Loucy (cell line): Measurements from ENCODE around the gene NPC1L1.

Source experiments
- H2AFZ ChIP-seq: fragments of 200-600 bp; sonication (generic); 2 replicates; pipeline ENCODE4 v1.6.0; 2016; ENCODE audit warnings: antibody characterized with exemption, mild to moderate bottlenecking, low read length, moderate library complexity
- H3F3A ChIP-seq: fragments of 200-600 bp; 2 replicates; pipeline ENCODE4 v1.6.0; 2016; ENCODE audit warnings: antibody characterized with exemption, low read depth, mild to moderate bottlenecking
- H3K27me3 ChIP-seq: fragments of 200-600 bp; sonication (generic); 2 replicates; pipeline ENCODE4 v1.6.1; 2014; ENCODE audit warnings: low read length, mild to moderate bottlenecking; ENCODE audit not compliant: insufficient read depth, poor library complexity, severe bottlenecking
- H3K36me3 ChIP-seq: fragments of 200-600 bp; sonication (generic); 2 replicates; pipeline ENCODE4 v1.6.1; 2016; ENCODE audit warnings: low read length; ENCODE audit not compliant: insufficient read depth
- H3K4me1 ChIP-seq: fragments of 200-600 bp; sonication (generic); 2 replicates; pipeline ENCODE4 v1.5.1; 2014; ENCODE audit warnings: low read length, mild to moderate bottlenecking; ENCODE audit not compliant: insufficient read depth, poor library complexity, severe bottlenecking
- H3K4me2 ChIP-seq: fragments of 200-600 bp; sonication (generic); 2 replicates; pipeline ENCODE4 v1.6.0; 2014; ENCODE audit warnings: antibody characterized with exemption, low read length, low read depth, mild to moderate bottlenecking; ENCODE audit not compliant: poor library complexity, severe bottlenecking
- H3K4me3 ChIP-seq: fragments of 200-600 bp; sonication (generic); 2 replicates; pipeline ENCODE4 v1.5.1; 2014; ENCODE audit warnings: low read length, mild to moderate bottlenecking, mixed read lengths; ENCODE audit not compliant: poor library complexity, severe bottlenecking
- H3K79me2 ChIP-seq: fragments of 200-600 bp; sonication (generic); 2 replicates; pipeline ENCODE4 v1.6.1; 2014; ENCODE audit warnings: low read length; ENCODE audit not compliant: insufficient read depth
- H3K9ac ChIP-seq: fragments of 200-600 bp; sonication (generic); 2 replicates; pipeline ENCODE4 v1.6.0; 2014; ENCODE audit warnings: mild to moderate bottlenecking, low read depth, low read length, moderate library complexity; ENCODE audit not compliant: poor library complexity, severe bottlenecking
- H3K9me2 ChIP-seq: fragments of 200-600 bp; sonication (generic); replicated peaks from 2 replicates; pipeline ENCODE4 v1.6.1; 2016; ENCODE audit warnings: low read depth, low read length, mixed read lengths
- H3K9me3 ChIP-seq: fragments of 200-600 bp; sonication (generic); 2 replicates; pipeline ENCODE4 v1.6.1; 2014; ENCODE audit warnings: mild to moderate bottlenecking, antibody characterized with exemption, low read length, low read depth; ENCODE audit not compliant: insufficient read depth
- H4K20me1 ChIP-seq: fragments of 200-600 bp; sonication (generic); 2 replicates; pipeline ENCODE4 v1.6.0; 2014; ENCODE audit warnings: antibody characterized with exemption, low read length, mild to moderate bottlenecking; ENCODE audit not compliant: insufficient read depth, poor library complexity, severe bottlenecking
- EZH2phosphoT487 ChIP-seq: fragments of 200-600 bp; IDR thresholded peaks from 2 replicates; pipeline ENCODE4 v1.6.1; 2018; ENCODE audit warnings: antibody characterized with exemption, mild to moderate bottlenecking, moderate library complexity, borderline replicate concordance
- TF ChIP-seq, protein P1 (sequence below): fragments of 200-600 bp; sonication (generic); conservative IDR thresholded peaks from 2 replicates; pipeline ENCODE4 v1.5.1; 2014; ENCODE audit warnings: mild to moderate bottlenecking, antibody characterized with exemption, low read length

Gene NPC1L1

DNA sequence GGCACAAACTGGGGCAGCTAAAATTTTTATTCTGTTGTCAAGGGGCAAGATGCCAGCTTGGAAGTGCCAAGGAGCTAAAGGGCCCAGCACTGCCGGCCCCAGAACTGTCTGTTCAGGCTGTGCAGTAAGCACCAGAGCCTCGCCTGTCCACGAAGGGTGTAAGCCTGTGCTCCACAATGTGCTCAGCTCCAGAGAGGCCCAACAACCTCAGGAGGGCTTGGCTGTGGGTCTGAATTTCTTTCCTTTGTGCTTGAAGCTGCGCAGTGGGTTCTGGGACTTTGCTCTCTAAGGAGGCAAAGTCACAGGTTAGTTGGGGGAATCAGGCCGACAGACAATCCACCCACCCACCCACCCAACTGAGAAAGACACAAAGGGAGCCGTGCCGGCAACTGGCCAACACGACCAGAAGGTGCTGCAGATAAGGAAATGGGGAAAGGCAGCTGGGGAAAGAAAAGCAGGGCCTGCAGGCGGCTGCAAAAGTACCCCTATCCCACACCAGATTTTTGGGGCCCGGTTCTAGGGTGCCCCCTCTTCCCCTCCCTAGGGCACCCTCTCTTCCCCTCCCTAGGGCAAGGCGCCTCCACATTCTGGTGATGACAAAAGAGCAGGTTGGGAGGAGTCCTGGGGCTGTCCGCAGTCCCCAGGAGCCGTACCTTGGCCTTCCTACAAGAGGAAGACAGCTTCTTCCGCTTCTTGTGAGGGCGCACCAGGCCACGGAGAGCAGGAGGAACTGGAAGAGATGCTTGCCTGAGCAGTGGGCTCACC lies 24.8 kb upstream of the NPC1L1 start:
- TF ChIP-seq EZH2phosphoT487 = no peak
- TF ChIP-seq, protein P1, sequence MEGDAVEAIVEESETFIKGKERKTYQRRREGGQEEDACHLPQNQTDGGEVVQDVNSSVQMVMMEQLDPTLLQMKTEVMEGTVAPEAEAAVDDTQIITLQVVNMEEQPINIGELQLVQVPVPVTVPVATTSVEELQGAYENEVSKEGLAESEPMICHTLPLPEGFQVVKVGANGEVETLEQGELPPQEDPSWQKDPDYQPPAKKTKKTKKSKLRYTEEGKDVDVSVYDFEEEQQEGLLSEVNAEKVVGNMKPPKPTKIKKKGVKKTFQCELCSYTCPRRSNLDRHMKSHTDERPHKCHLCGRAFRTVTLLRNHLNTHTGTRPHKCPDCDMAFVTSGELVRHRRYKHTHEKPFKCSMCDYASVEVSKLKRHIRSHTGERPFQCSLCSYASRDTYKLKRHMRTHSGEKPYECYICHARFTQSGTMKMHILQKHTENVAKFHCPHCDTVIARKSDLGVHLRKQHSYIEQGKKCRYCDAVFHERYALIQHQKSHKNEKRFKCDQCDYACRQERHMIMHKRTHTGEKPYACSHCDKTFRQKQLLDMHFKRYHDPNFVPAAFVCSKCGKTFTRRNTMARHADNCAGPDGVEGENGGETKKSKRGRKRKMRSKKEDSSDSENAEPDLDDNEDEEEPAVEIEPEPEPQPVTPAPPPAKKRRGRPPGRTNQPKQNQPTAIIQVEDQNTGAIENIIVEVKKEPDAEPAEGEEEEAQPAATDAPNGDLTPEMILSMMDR = no peak; the same call in 1 of the 2 replicates
- no peak overlapping the region for H2AFZ ChIP-seq
- H3F3A ChIP-seq = no peaks in the 10 kb centered on the region
- peaks cover 5% of the 10 kb centered on the region for H4K20me1 ChIP-seq
- H3K9ac ChIP-seq = no peak overlapping the region
- H3K4me1 ChIP-seq = no peaks in the 10 kb centered on the region
- no peaks in the 10 kb centered on the region for H3K9me2 ChIP-seq
- no peak overlapping the region for H3K4me2 ChIP-seq
- H3K27me3 ChIP-seq = no peaks in the 10 kb centered on the region
- H3K36me3 ChIP-seq = peaks cover 50% of the 10 kb centered on the region; the same call in 1 of the 2 replicates
- no peaks in the 10 kb centered on the region for H3K9me3 ChIP-seq
- no peak overlapping the region for H3K4me3 ChIP-seq
- H3K79me2 ChIP-seq = peaks cover 6% of the 10 kb centered on the region; the same call in 1 of the 2 replicates

DNA sequence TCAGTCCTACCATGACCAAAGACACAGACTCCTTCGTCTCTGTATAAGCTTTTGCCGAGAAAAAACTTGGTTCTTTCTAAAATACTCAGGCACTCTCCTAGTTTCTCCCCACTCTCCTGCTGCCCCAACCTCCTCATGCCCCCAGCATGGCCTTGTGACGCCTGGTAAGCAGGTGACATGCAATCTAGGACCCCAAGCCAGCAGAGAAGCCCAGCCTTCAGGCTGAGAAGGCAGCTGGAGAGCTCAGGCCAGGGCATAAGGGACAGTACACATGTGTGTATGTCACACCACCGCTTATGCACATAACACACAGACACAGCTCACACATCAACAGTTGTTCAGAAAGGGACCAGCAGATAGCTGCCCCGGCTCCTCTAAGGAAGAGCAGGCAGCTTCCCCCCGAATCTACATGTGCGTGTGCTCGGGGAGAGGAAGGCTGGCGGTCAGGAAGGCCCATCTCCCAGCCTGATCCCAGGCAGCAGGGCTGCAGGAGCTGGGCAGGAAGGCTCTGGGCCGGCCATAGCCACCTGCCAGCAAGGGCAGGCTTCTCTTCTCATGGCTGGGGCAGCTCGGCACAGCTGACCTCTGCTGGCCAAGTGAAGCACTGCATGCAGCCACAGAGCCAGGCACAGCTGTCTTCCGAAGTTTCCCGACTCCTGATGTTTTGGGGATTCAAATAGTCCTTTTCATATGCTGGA lies 24.1 kb upstream of the NPC1L1 start:
- H2AFZ ChIP-seq = no peak overlapping the region
- no peaks in the 10 kb centered on the region for H3K9me2 ChIP-seq
- H3K9me3 ChIP-seq = no peaks in the 10 kb centered on the region
- no peaks in the 10 kb centered on the region for H3K4me1 ChIP-seq
- peaks cover 5% of the 10 kb centered on the region for H4K20me1 ChIP-seq
- no peak overlapping the region for H3K4me3 ChIP-seq
- no peaks in the 10 kb centered on the region; the same call in 1 of the 2 replicates for H3K79me2 ChIP-seq
- H3K36me3 ChIP-seq = peaks cover 44% of the 10 kb centered on the region; the same call in 1 of the 2 replicates
- H3K4me2 ChIP-seq = no peak overlapping the region
- H3F3A ChIP-seq = no peaks in the 10 kb centered on the region
- no peaks in the 10 kb centered on the region for H3K27me3 ChIP-seq
- TF ChIP-seq, protein P1 = peak; percentile 95
- no peak for TF ChIP-seq EZH2phosphoT487
- H3K9ac ChIP-seq = no peak overlapping the region

DNA sequence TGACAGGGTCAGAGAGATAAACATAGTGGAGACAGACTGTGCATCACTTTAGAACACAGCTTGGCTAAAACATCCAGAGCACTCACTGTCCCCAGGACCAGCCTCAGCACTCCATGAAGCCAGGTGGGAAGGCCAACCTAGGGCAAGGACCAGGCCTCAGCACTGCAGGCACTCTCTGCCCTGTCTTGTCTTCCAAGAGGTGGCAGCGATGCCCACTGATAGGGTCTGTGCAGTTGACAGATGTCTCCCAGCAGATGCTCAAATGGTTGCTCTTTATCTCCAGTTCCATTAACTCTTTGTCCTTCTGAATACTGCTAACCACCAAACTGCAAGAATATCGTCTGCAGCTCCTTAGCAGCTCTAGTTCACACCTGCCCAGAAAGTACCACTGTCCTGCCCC lies 23.5 kb upstream of the NPC1L1 start:
- TF ChIP-seq EZH2phosphoT487 = no peak
- TF ChIP-seq, protein P1 = no peak
- H3K4me1 ChIP-seq = no peaks in the 10 kb centered on the region
- H3K79me2 ChIP-seq = no peaks in the 10 kb centered on the region
- H3K9me2 ChIP-seq = no peaks in the 10 kb centered on the region
- no peaks in the 10 kb centered on the region for H3K27me3 ChIP-seq
- no peaks in the 10 kb centered on the region for H3K9me3 ChIP-seq
- H3K4me3 ChIP-seq = no peak overlapping the region
- no peak overlapping the region for H3K4me2 ChIP-seq
- peaks cover 5% of the 10 kb centered on the region for H4K20me1 ChIP-seq
- no peak overlapping the region for H2AFZ ChIP-seq
- no peaks in the 10 kb centered on the region for H3F3A ChIP-seq
- H3K36me3 ChIP-seq = peaks cover 37% of the 10 kb centered on the region; the same call in 1 of the 2 replicates
- no peak overlapping the region for H3K9ac ChIP-seq
